Mucosa of descending colon (tissue), 3 donors: ENCODE results near the gene ZBTB22. TPM values are rescaled to one million over a fixed set of nuclear protein-coding genes. Genes with fewer than 3 reads are reported as not detected.

Experiments used
- ATAC-seq: fragments of 200-7000 bp; cut with Tn5 transposase; one replicate; pipeline ENCODE4 v1.9.1; 2020; ENCODE audit warnings: mild to moderate bottlenecking, moderate library complexity
- DNase-seq, 3 donors: peaks; one replicate each; pipeline ENCODE4 v3.0.0-alpha.2; 2020
- H3K36me3 ChIP-seq: fragments of 200-600 bp; one replicate; pipeline ENCODE4 v1.8.0; 2021; ENCODE audit warnings: low read depth, mild to moderate bottlenecking
- H3K4me1 ChIP-seq: fragments of 200-600 bp; one replicate; pipeline ENCODE4 v1.8.0; 2021; ENCODE audit warnings: low read depth, mild to moderate bottlenecking
- H3K4me3 ChIP-seq: fragments of 200-600 bp; one replicate; pipeline ENCODE4 v1.8.0; 2021; ENCODE audit warnings: mild to moderate bottlenecking
- H3K9me3 ChIP-seq: fragments of 200-600 bp; one replicate; pipeline ENCODE4 v1.8.0; 2021; ENCODE audit warnings: mild to moderate bottlenecking
- intact Hi-C, 2 donors: fragments of 100-400 bp; cut with DNase I in 1 of 2; cut with micrococcal nuclease in 1 of 2; formaldehyde crosslinking; loops; one replicate each; pipeline versions ENCODE4 v1.11.0 to v1.11.1; 2022; cut with DNase I, micrococcal nuclease
- microRNA-seq: library from miRNA; unstranded; fragments of <30 nt; microRNA quantifications from one replicate; pipeline ENCODE4, GENCODE V29; 2019
- total RNA-seq, 3 donors: library from RNA; stranded (reverse); fragmentation: NEBNext Ultra II Directional in 2 of 3; extraction: Animal tissue kit (Norgen Biotek cat#: 25700) in 2 of 3; gene quantifications; one replicate each; pipeline versions ENCODE4 v1.2.1 to v1.2.4, GENCODE V29; 2021 to 2023
- TF ChIP-seq, protein P1 (sequence below): fragments of 200-600 bp; IDR thresholded peaks from one replicate; pipeline ENCODE4 v1.8.0; 2022; ENCODE audit warnings: antibody characterized with exemption, mild to moderate bottlenecking
- donor health status: DM: no; HTN: no; CAD: no; lungs with moderate emphysema.
- donor health status: DM: no; HTN: no; CAD: no.
- donor health status: DM: no; HTN: yes; CAD: no.

ZBTB22 gene
- total RNA-seq, 3 donors from 2014 or later, result 18.5 to 23.7 (median 20.1) TPM

DNA sequence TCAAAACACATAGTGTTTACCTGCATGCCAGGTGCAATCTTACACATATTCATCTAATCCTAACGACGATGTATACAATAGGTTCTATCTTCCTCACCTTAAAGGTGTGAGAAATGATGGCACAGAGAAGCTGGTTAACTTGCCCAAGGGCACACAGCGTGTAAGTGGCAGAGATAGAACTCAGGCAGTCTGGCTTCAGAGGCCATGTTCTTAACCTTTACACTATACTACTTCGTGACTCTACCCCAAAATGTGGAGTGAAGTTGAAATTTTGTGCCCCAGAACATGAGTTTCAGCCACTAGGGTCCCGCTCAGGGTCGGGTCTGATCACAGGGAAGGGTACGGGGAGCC lies 46.5 kb downstream of the ZBTB22 start:
- DNase-seq, result no peak
- intact Hi-C loops, result no loop called here
- H3K4me1 ChIP-seq, result peaks cover 41% of the 10 kb centered on the region

More for the DNA sequence above, 46.5 kb downstream of the ZBTB22 start:
- TF ChIP-seq, protein P1, sequence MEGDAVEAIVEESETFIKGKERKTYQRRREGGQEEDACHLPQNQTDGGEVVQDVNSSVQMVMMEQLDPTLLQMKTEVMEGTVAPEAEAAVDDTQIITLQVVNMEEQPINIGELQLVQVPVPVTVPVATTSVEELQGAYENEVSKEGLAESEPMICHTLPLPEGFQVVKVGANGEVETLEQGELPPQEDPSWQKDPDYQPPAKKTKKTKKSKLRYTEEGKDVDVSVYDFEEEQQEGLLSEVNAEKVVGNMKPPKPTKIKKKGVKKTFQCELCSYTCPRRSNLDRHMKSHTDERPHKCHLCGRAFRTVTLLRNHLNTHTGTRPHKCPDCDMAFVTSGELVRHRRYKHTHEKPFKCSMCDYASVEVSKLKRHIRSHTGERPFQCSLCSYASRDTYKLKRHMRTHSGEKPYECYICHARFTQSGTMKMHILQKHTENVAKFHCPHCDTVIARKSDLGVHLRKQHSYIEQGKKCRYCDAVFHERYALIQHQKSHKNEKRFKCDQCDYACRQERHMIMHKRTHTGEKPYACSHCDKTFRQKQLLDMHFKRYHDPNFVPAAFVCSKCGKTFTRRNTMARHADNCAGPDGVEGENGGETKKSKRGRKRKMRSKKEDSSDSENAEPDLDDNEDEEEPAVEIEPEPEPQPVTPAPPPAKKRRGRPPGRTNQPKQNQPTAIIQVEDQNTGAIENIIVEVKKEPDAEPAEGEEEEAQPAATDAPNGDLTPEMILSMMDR, result no peak
- H3K36me3 ChIP-seq, result no peaks in the 10 kb centered on the region
- ATAC-seq, result peak; percentile 37
- H3K9me3 ChIP-seq, result no peaks in the 10 kb centered on the region
- peak overlapping the region; percentile 69 for H3K4me3 ChIP-seq

Small RNA genes within 50 kb of the gene (microRNA-seq; reads per million reads assigned to microRNA genes)
- not detected for gene MIR6834
- not detected for gene MIR6873

Other genes starting within 250 kb of the ZBTB22 start
- gene HLA-DPA1, start 244.1 kb downstream of the ZBTB22 start, total RNA-seq, result 10 to 100 TPM; 46.6 to 62.0 (median 49.9) TPM
- gene HLA-DPB1, start 241.8 kb downstream of the ZBTB22 start, total RNA-seq, result 10 to 100 TPM; 31.2 to 55.0 (median 51.2) TPM
- 1 to 10 TPM in 1 of 3 donors, under 1 TPM in 2; 0.27 to 1.1 (median 0.52) TPM for gene COL11A2, start 125.3 kb downstream of the ZBTB22 start, total RNA-seq
- gene RXRB, start 117.1 kb downstream of the ZBTB22 start, total RNA-seq, result 10 to 100 TPM; 45.4 to 51.1 (median 51.1) TPM
- 100 to 1,000 TPM in 2 of 3 donors, 10 to 100 TPM in 1; 96.9 to 159 (median 106) TPM for gene SLC39A7, start 116.9 kb downstream of the ZBTB22 start, total RNA-seq
- gene HSD17B8, start 113.1 kb downstream of the ZBTB22 start, total RNA-seq, result 10 to 100 TPM; 12.3 to 23.2 (median 19.7) TPM
- gene RING1, start 109.2 kb downstream of the ZBTB22 start, total RNA-seq, result 10 to 100 TPM; 28.4 to 45.1 (median 30.3) TPM
- gene VPS52, start 45.9 kb downstream of the ZBTB22 start, total RNA-seq, result 10 to 100 TPM; 58.2 to 82.6 (median 72.7) TPM
- gene RPS18, start 45.7 kb downstream of the ZBTB22 start, total RNA-seq, result 1,000 to 10,000 TPM; 1,579 to 1,936 (median 1,680) TPM
- 10 to 100 TPM; 21.6 to 41.7 (median 24.2) TPM for gene B3GALT4, start 40.6 kb downstream of the ZBTB22 start, total RNA-seq
- 10 to 100 TPM; 25.5 to 37.9 (median 30.9) TPM for gene WDR46, start 28.5 kb downstream of the ZBTB22 start, total RNA-seq
- gene PFDN6, start 28.1 kb downstream of the ZBTB22 start, total RNA-seq, result 10 to 100 TPM; 37.9 to 50.1 (median 40.2) TPM
- 10 to 100 TPM; 26.4 to 64.6 (median 38.9) TPM for gene RGL2, start 18.8 kb downstream of the ZBTB22 start, total RNA-seq
- 100 to 1,000 TPM; 179 to 321 (median 258) TPM for gene TAPBP, start 3.7 kb downstream of the ZBTB22 start, total RNA-seq
- gene DAXX, start 5.2 kb upstream of the ZBTB22 start, total RNA-seq, result 10 to 100 TPM; 34.7 to 46.1 (median 39.7) TPM
- gene KIFC1, start 74.1 kb upstream of the ZBTB22 start, total RNA-seq, result 10 to 100 TPM in 1 of 3 donors, 1 to 10 TPM in 2; 3.5 to 21.1 (median 6.3) TPM
- gene PHF1, start 93.3 kb upstream of the ZBTB22 start, total RNA-seq, result 10 to 100 TPM; 29.9 to 96.5 (median 38.1) TPM
- gene CUTA, start 100.4 kb upstream of the ZBTB22 start, total RNA-seq, result 100 to 1,000 TPM; 146 to 163 (median 151) TPM
- 10 to 100 TPM in 1 of 3 donors, 1 to 10 TPM in 2; 8.1 to 39.8 (median 8.8) TPM for gene SYNGAP1, start 102.3 kb upstream of the ZBTB22 start, total RNA-seq
- 1 to 10 TPM; 4.3 to 5.8 (median 4.5) TPM for gene ZBTB9, start 136.8 kb upstream of the ZBTB22 start, total RNA-seq